SK-N-SH (cell line): ENCODE results near the gene CDK15.

Experiments used
- EP300 ChIP-seq, 2 experiments: IDR thresholded peaks; 2 replicates each; pipeline versions ENCODE4 v1.4.0 to v1.6.1; 2012; ENCODE audit warnings: borderline replicate concordance in 1 of 2, low read depth in 1 of 2, low read length in 1 of 2
- EZH2phosphoT487 ChIP-seq: fragments of 200-600 bp; sonication (generic); IDR thresholded peaks from 2 replicates; pipeline ENCODE4 v1.6.1; 2017; ENCODE audit warnings: low read depth, mixed run types, mild to moderate bottlenecking, antibody characterized with exemption, moderate library complexity, borderline replicate concordance
- JUND ChIP-seq: IDR thresholded peaks from 2 replicates; pipeline ENCODE4 v1.4.0; 2012
- POLR2AphosphoS5 ChIP-seq: IDR thresholded peaks from 2 replicates; pipeline ENCODE4 v1.6.1; 2012; ENCODE audit warnings: low read depth, low read length
- TEAD4 ChIP-seq: IDR thresholded peaks from 2 replicates; pipeline ENCODE4 v1.4.0; 2012; ENCODE audit warnings: mild to moderate bottlenecking, borderline replicate concordance; ENCODE audit not compliant: insufficient read depth
- YY1 ChIP-seq: IDR thresholded peaks from 2 replicates; pipeline ENCODE4 v1.4.0; 2012; ENCODE audit warnings: low read depth, mild to moderate bottlenecking
- TF ChIP-seq, protein P1 (sequence below): fragments of 200-600 bp; sonication (generic); IDR thresholded peaks from 2 replicates; pipeline ENCODE4 v1.6.1; 2017; ENCODE audit warnings: antibody characterized with exemption, mild to moderate bottlenecking, moderate library complexity

DNA sequence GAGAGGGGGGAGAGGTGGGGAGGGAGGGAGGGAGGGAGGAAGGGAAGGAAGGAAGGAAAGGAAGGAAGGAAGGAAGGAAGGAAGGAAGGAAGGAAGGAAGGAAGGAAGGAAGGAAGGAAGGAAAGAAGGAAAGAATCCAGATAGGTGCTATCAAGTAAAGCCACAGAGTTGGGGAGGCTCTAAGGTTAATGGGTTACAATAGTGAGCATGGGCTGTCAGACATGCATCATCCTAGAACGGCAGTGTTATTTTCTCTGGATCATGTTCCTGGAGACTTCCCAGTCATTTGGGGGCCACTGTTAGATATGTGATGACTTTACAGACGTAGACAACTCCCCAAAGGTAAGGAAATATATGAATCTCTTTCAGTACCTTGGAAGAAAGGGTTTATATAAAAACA lies 31.1 kb downstream of the CDK15 start:
- TF ChIP-seq, protein P1, sequence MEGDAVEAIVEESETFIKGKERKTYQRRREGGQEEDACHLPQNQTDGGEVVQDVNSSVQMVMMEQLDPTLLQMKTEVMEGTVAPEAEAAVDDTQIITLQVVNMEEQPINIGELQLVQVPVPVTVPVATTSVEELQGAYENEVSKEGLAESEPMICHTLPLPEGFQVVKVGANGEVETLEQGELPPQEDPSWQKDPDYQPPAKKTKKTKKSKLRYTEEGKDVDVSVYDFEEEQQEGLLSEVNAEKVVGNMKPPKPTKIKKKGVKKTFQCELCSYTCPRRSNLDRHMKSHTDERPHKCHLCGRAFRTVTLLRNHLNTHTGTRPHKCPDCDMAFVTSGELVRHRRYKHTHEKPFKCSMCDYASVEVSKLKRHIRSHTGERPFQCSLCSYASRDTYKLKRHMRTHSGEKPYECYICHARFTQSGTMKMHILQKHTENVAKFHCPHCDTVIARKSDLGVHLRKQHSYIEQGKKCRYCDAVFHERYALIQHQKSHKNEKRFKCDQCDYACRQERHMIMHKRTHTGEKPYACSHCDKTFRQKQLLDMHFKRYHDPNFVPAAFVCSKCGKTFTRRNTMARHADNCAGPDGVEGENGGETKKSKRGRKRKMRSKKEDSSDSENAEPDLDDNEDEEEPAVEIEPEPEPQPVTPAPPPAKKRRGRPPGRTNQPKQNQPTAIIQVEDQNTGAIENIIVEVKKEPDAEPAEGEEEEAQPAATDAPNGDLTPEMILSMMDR: no peak
- TF ChIP-seq EP300 (IDR thresholded peaks at IDR 0.05; ENCODE audit: borderline replicate concordance in 1 of 2, low read depth in 1 of 2, low read length in 1 of 2): no peak
- TF ChIP-seq JUND: no peak
- TF ChIP-seq EZH2phosphoT487: no peak
- no peak for TF ChIP-seq POLR2AphosphoS5
- TF ChIP-seq YY1: no peak
- TF ChIP-seq TEAD4: no peak
